GM23338 (cell line): ENCODE measurements around the gene CYFIP2. TPM values are rescaled to one million over a fixed set of nuclear protein-coding genes. Genes with fewer than 3 reads are reported as not detected.

Experiments
- ATAC-seq: fragments of 200-7000 bp; cut with Tn5 transposase; 3 replicates; pipeline ENCODE4 v1.9.1; 2020
- DNase-seq: peaks from one replicate; pipeline ENCODE4 v3.0.0-alpha.2; 2015; ENCODE audit warnings: low spot score
- H2AFZ ChIP-seq: fragments of 200-600 bp; sonication (generic); 2 replicates; pipeline ENCODE4 v1.8.0; 2016; ENCODE audit warnings: antibody characterized with exemption, mild to moderate bottlenecking, moderate library complexity
- H3F3A ChIP-seq: fragments of 200-600 bp; sonication (generic); replicated peaks from 2 replicates; pipeline ENCODE4 v1.8.0; 2017; ENCODE audit warnings: antibody characterized with exemption, mixed run types, low read depth
- H3K27ac ChIP-seq: fragments of 200-600 bp; sonication (generic); 2 replicates; pipeline ENCODE4 v1.6.1; 2016; ENCODE audit warnings: low read depth
- H3K27me3 ChIP-seq: fragments of 200-600 bp; sonication (generic); 2 replicates; pipeline ENCODE4 v1.8.0; 2016; ENCODE audit warnings: mild to moderate bottlenecking, mixed run types, moderate library complexity; ENCODE audit not compliant: insufficient read depth
- H3K36me3 ChIP-seq: fragments of 200-600 bp; sonication (generic); 2 replicates; pipeline ENCODE4 v1.8.0; 2016; ENCODE audit warnings: mild to moderate bottlenecking; ENCODE audit not compliant: insufficient read depth
- H3K4me1 ChIP-seq: fragments of 200-600 bp; sonication (generic); 2 replicates; pipeline ENCODE4 v1.8.0; 2016; ENCODE audit warnings: mild to moderate bottlenecking, moderate library complexity; ENCODE audit not compliant: insufficient read depth
- H3K4me2 ChIP-seq: fragments of 200-600 bp; sonication (generic); 2 replicates; pipeline ENCODE4 v1.7.1; 2017; ENCODE audit warnings: mixed run types
- H3K4me3 ChIP-seq: fragments of 200-600 bp; sonication (generic); 2 replicates; pipeline ENCODE4 v1.6.1; 2016; ENCODE audit warnings: mixed run types
- H3K79me2 ChIP-seq: fragments of 200-600 bp; sonication (generic); replicated peaks from 2 replicates; pipeline ENCODE4 v1.8.0; 2017; ENCODE audit warnings: mild to moderate bottlenecking; ENCODE audit not compliant: insufficient read depth
- H3K9me2 ChIP-seq: fragments of 200-600 bp; sonication (generic); 2 replicates; pipeline ENCODE4 v1.8.0; 2017; ENCODE audit not compliant: insufficient read depth
- H4K20me1 ChIP-seq: fragments of 200-600 bp; sonication (generic); replicated peaks from 2 replicates; pipeline ENCODE4 v1.8.0; 2017; ENCODE audit warnings: mild to moderate bottlenecking; ENCODE audit not compliant: insufficient read depth
- H3K27ac Mint-ChIP-seq: 2 replicates; pipeline ENCODE4 v1.8.0; 2020; ENCODE audit warnings: inconsistent platforms, mild to moderate bottlenecking, moderate library complexity, mixed read lengths
- H3K27me3 Mint-ChIP-seq: 3 replicates; pipeline ENCODE4 v1.8.0; 2022; ENCODE audit warnings: low read depth, mild to moderate bottlenecking, moderate library complexity, mixed read lengths, inconsistent platforms; ENCODE audit not compliant: insufficient read depth, poor library complexity
- H3K36me3 Mint-ChIP-seq: 3 replicates; pipeline ENCODE4 v1.8.0; 2021; ENCODE audit warnings: low read depth, mild to moderate bottlenecking, inconsistent platforms, moderate library complexity, mixed read lengths
- H3K4me1 Mint-ChIP-seq: 3 replicates; pipeline ENCODE4 v1.8.0; 2020; ENCODE audit warnings: mild to moderate bottlenecking, inconsistent platforms, mixed read lengths
- H3K4me3 Mint-ChIP-seq: 3 replicates; pipeline ENCODE4 v1.8.0; 2021; ENCODE audit warnings: moderate library complexity, mild to moderate bottlenecking, inconsistent platforms, mixed read lengths
- H3K9me3 Mint-ChIP-seq: 3 replicates; pipeline ENCODE4 v1.8.0; 2020; ENCODE audit warnings: moderate library complexity, mild to moderate bottlenecking, inconsistent platforms, mixed read lengths
- CREB1 ChIP-seq: fragments of 250-450 bp; sonication (Bioruptor Pico); IDR thresholded peaks from 2 replicates; pipeline ENCODE4 v1.5.0; 2020; ENCODE audit warnings: low read depth, mild to moderate bottlenecking, moderate library complexity
- EZH2phosphoT487 ChIP-seq: fragments of 200-600 bp; sonication (generic); IDR thresholded peaks from one replicate; pipeline ENCODE4 v1.8.1; 2018; ENCODE audit warnings: antibody characterized with exemption; ENCODE audit not compliant: unreplicated experiment
- POLR2AphosphoS5 ChIP-seq: IDR thresholded peaks from 2 replicates; pipeline ENCODE4 v1.6.1; 2016; ENCODE audit warnings: antibody characterized with exemption, low read depth
- polyA plus RNA-seq: library from polyadenylated mRNA; unstranded; fragments of >200 nt; fragmentation: Nextera tagmentation; extraction: Ambion mirVana; gene quantifications from 2 replicates; pipeline ENCODE4 v1.2.1, GENCODE V29; 2016
- total RNA-seq: library from RNA; depleted of rRNA; stranded (reverse); fragments of >200 nt; shearing (Covaris generic); gene quantifications from 2 replicates; pipeline ENCODE4 v1.2.3, GENCODE V29; 2014
- TF ChIP-seq, protein P1 (sequence below): IDR thresholded peaks from 2 replicates; pipeline ENCODE4 v1.6.1; 2016; ENCODE audit warnings: antibody characterized with exemption
- TF ChIP-seq, protein P2 (sequence below), 2 experiments: fragments of 200-600 bp in 1 of 2; sonication (generic) in 1 of 2; conservative IDR thresholded peaks; 2 replicates each; pipeline versions ENCODE4 v1.5.1 to v1.6.1; 2016 to 2017; ENCODE audit warnings: antibody characterized with exemption in 2 of 2, low read depth in 2 of 2, mild to moderate bottlenecking in 2 of 2, moderate library complexity in 1 of 2
- TF ChIP-seq, protein P3 (sequence below): IDR thresholded peaks from one replicate; pipeline ENCODE4 v1.6.1; 2018; ENCODE audit warnings: antibody characterized with exemption; ENCODE audit not compliant: unreplicated experiment
- TF ChIP-seq, protein P4 (sequence below): fragments of 250-450 bp; sonication (Bioruptor Pico); IDR thresholded peaks from 2 replicates; pipeline ENCODE4 v1.5.0; 2020; ENCODE audit warnings: mild to moderate bottlenecking, moderate library complexity

Gene CYFIP2
- total and polyA plus RNA-seq, 2 experiments from 2014 or later = 54.1 to 98.4 TPM

DNA sequence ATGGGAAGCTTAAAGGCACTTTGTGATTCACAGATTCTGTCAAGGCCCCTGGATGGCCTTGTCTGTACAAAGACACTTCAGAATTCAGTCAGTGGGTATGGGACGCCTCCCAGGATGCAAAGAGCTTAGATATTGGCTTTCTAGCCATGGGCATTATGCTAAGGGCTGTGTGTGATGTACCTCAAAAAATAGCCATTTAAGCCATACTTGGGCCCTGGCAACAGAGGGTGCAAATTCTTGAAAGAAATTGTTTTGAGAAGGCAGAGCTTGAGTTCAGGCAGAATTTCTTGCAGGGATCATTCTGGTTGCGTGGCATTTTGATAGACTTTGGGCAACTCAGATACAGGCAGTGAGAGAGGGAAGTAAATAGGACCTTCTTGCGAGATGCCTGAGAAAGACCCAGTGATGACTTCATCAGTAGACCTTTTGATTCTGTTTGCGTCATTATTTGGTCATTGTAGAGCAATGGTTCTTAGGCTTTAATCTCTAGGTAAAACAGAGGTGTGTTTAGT lies 3.9 kb downstream of the CYFIP2 start:
- H3K9me2 ChIP-seq = no peaks in the 10 kb centered on the region
- H3K36me3 Mint-ChIP-seq = no peaks in the 10 kb centered on the region
- TF ChIP-seq, protein P1, sequence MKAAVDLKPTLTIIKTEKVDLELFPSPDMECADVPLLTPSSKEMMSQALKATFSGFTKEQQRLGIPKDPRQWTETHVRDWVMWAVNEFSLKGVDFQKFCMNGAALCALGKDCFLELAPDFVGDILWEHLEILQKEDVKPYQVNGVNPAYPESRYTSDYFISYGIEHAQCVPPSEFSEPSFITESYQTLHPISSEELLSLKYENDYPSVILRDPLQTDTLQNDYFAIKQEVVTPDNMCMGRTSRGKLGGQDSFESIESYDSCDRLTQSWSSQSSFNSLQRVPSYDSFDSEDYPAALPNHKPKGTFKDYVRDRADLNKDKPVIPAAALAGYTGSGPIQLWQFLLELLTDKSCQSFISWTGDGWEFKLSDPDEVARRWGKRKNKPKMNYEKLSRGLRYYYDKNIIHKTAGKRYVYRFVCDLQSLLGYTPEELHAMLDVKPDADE = no peak
- TF ChIP-seq CREB1 (CRISPR knock-in tag) = no peak
- TF ChIP-seq, protein P2, sequence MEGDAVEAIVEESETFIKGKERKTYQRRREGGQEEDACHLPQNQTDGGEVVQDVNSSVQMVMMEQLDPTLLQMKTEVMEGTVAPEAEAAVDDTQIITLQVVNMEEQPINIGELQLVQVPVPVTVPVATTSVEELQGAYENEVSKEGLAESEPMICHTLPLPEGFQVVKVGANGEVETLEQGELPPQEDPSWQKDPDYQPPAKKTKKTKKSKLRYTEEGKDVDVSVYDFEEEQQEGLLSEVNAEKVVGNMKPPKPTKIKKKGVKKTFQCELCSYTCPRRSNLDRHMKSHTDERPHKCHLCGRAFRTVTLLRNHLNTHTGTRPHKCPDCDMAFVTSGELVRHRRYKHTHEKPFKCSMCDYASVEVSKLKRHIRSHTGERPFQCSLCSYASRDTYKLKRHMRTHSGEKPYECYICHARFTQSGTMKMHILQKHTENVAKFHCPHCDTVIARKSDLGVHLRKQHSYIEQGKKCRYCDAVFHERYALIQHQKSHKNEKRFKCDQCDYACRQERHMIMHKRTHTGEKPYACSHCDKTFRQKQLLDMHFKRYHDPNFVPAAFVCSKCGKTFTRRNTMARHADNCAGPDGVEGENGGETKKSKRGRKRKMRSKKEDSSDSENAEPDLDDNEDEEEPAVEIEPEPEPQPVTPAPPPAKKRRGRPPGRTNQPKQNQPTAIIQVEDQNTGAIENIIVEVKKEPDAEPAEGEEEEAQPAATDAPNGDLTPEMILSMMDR (conservative IDR thresholded peaks at IDR 0.05; ENCODE audit: low read depth in 2 of 2) = no peak
- no peak overlapping the region for H2AFZ ChIP-seq
- H3K79me2 ChIP-seq = peaks cover 79% of the 10 kb centered on the region
- peaks cover 6% of the 10 kb centered on the region for H4K20me1 ChIP-seq
- H3K4me2 ChIP-seq = peak overlapping the region; percentile 87
- peaks cover 39% of the 10 kb centered on the region for H3K4me1 Mint-ChIP-seq
- H3K4me1 ChIP-seq = peaks cover 33% of the 10 kb centered on the region
- H3F3A ChIP-seq = no peaks in the 10 kb centered on the region
- no peak for DNase-seq
- H3K27me3 Mint-ChIP-seq = peaks cover 12% of the 10 kb centered on the region
- no peak for ATAC-seq
- H3K27ac Mint-ChIP-seq = peak overlapping the region; percentile 53
- no peaks in the 10 kb centered on the region for H3K9me3 Mint-ChIP-seq
- H3K27ac ChIP-seq = no peak overlapping the region
- no peaks in the 10 kb centered on the region for H3K36me3 ChIP-seq
- H3K27me3 ChIP-seq = no peaks in the 10 kb centered on the region
- no peak overlapping the region for H3K4me3 ChIP-seq
- no peak overlapping the region for H3K4me3 Mint-ChIP-seq

DNA sequence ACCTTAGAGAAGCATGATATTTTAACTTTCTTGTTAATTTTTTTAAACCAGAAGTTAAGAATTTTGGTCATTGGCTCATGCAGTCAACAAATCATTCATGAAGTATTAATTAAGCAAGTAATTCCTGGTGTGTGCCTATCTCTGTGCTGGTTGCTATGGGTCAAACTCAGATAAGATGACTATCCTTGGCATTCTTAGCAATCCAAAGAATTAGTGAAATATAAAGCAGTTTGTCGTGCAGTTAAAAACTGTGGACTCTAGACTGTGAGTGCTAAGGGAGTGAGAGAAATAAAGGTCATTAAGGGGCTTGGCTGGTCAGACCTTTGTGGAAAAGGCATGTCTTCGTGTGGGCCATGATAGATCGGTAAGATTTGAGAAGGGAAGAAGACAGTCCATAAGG lies 4.8 kb downstream of the CYFIP2 start:
- DNase-seq (no peak), ATAC-seq (no peak)
- Histone ChIP-seq H3K36me3 (no peaks in the 10 kb centered on the region), H3K79me2 (peaks cover 88% of the 10 kb centered on the region), H3K4me1 (peaks cover 29% of the 10 kb centered on the region), H3K4me3 (no peak overlapping the region), H3F3A (no peaks in the 10 kb centered on the region), H3K27ac (no peak overlapping the region), H2AFZ (no peak overlapping the region), H3K9me2 (no peaks in the 10 kb centered on the region), H3K4me2 (no peak overlapping the region), H4K20me1 (peaks cover 6% of the 10 kb centered on the region), H3K27me3 (no peaks in the 10 kb centered on the region)
- Mint-ChIP-seq H3K4me3 (no peak overlapping the region), H3K36me3 (no peaks in the 10 kb centered on the region), H3K27me3 (peaks cover 9% of the 10 kb centered on the region), H3K27ac (no peak overlapping the region), H3K9me3 (no peaks in the 10 kb centered on the region), H3K4me1 (peaks cover 39% of the 10 kb centered on the region)
- TF ChIP-seq POLR2AphosphoS5 (no peak), CREB1 (CRISPR knock-in tag) (no peak), EZH2phosphoT487 (no peak)
- TF ChIP-seq, protein P3, sequence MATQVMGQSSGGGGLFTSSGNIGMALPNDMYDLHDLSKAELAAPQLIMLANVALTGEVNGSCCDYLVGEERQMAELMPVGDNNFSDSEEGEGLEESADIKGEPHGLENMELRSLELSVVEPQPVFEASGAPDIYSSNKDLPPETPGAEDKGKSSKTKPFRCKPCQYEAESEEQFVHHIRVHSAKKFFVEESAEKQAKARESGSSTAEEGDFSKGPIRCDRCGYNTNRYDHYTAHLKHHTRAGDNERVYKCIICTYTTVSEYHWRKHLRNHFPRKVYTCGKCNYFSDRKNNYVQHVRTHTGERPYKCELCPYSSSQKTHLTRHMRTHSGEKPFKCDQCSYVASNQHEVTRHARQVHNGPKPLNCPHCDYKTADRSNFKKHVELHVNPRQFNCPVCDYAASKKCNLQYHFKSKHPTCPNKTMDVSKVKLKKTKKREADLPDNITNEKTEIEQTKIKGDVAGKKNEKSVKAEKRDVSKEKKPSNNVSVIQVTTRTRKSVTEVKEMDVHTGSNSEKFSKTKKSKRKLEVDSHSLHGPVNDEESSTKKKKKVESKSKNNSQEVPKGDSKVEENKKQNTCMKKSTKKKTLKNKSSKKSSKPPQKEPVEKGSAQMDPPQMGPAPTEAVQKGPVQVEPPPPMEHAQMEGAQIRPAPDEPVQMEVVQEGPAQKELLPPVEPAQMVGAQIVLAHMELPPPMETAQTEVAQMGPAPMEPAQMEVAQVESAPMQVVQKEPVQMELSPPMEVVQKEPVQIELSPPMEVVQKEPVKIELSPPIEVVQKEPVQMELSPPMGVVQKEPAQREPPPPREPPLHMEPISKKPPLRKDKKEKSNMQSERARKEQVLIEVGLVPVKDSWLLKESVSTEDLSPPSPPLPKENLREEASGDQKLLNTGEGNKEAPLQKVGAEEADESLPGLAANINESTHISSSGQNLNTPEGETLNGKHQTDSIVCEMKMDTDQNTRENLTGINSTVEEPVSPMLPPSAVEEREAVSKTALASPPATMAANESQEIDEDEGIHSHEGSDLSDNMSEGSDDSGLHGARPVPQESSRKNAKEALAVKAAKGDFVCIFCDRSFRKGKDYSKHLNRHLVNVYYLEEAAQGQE = no peak
- TF ChIP-seq, protein P4, sequence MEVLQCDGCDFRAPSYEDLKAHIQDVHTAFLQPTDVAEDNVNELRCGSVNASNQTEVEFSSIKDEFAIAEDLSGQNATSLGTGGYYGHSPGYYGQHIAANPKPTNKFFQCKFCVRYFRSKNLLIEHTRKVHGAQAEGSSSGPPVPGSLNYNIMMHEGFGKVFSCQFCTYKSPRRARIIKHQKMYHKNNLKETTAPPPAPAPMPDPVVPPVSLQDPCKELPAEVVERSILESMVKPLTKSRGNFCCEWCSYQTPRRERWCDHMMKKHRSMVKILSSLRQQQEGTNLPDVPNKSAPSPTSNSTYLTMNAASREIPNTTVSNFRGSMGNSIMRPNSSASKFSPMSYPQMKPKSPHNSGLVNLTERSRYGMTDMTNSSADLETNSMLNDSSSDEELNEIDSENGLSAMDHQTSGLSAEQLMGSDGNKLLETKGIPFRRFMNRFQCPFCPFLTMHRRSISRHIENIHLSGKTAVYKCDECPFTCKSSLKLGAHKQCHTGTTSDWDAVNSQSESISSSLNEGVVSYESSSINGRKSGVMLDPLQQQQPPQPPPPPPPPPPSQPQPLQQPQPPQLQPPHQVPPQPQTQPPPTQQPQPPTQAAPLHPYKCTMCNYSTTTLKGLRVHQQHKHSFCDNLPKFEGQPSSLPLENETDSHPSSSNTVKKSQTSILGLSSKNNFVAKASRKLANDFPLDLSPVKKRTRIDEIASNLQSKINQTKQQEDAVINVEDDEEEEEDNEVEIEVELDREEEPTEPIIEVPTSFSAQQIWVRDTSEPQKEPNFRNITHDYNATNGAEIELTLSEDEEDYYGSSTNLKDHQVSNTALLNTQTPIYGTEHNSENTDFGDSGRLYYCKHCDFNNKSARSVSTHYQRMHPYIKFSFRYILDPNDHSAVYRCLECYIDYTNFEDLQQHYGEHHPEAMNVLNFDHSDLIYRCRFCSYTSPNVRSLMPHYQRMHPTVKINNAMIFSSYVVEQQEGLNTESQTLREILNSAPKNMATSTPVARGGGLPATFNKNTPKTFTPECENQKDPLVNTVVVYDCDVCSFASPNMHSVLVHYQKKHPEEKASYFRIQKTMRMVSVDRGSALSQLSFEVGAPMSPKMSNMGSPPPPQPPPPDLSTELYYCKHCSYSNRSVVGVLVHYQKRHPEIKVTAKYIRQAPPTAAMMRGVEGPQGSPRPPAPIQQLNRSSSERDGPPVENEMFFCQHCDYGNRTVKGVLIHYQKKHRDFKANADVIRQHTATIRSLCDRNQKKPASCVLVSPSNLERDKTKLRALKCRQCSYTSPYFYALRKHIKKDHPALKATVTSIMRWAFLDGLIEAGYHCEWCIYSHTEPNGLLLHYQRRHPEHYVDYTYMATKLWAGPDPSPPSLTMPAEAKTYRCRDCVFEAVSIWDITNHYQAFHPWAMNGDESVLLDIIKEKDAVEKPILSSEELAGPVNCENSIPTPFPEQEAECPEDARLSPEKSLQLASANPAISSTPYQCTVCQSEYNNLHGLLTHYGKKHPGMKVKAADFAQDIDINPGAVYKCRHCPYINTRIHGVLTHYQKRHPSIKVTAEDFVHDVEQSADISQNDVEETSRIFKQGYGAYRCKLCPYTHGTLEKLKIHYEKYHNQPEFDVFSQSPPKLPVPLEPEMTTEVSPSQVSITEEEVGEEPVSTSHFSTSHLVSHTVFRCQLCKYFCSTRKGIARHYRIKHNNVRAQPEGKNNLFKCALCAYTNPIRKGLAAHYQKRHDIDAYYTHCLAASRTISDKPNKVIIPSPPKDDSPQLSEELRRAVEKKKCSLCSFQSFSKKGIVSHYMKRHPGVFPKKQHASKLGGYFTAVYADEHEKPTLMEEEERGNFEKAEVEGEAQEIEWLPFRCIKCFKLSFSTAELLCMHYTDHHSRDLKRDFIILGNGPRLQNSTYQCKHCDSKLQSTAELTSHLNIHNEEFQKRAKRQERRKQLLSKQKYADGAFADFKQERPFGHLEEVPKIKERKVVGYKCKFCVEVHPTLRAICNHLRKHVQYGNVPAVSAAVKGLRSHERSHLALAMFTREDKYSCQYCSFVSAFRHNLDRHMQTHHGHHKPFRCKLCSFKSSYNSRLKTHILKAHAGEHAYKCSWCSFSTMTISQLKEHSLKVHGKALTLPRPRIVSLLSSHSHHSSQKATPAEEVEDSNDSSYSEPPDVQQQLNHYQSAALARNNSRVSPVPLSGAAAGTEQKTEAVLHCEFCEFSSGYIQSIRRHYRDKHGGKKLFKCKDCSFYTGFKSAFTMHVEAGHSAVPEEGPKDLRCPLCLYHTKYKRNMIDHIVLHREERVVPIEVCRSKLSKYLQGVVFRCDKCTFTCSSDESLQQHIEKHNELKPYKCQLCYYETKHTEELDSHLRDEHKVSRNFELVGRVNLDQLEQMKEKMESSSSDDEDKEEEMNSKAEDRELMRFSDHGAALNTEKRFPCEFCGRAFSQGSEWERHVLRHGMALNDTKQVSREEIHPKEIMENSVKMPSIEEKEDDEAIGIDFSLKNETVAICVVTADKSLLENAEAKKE (CRISPR knock-in tag) = no peak
